Liver (tissue), 9 donors: ENCODE results near the gene CYB5R4. TPM values are rescaled to one million over a fixed set of nuclear protein-coding genes. Genes with fewer than 3 reads are reported as not detected.
"Not testable (repeated sequence)": the region's sequence is repeated elsewhere in the genome, so short reads cannot be mapped to it uniquely, and the experiment has no call there.

Experiments
- DNase-seq: peaks from one replicate; pipeline ENCODE4 v3.0.0-alpha.2; 2017; ENCODE audit warnings: low spot score
- H3K27ac ChIP-seq, 2 donors: one replicate each; pipeline ENCODE4 v1.7.0; 2013; ENCODE audit warnings: inconsistent platforms in 2 of 2, low read length in 2 of 2, control low read depth in 1 of 2, low read depth in 1 of 2, mild to moderate bottlenecking in 1 of 2
- H3K27me3 ChIP-seq, 4 donors: one replicate each; pipeline versions ENCODE4 v1.6.1 to v1.7.0; 2013; ENCODE audit warnings: low read length in 3 of 4, inconsistent platforms in 1 of 4, mild to moderate bottlenecking in 1 of 4, moderate library complexity in 1 of 4; ENCODE audit not compliant: control insufficient read depth in 4 of 4, insufficient read depth in 4 of 4
- H3K36me3 ChIP-seq, 4 donors: one replicate each; pipeline versions ENCODE4 v1.6.1 to v1.7.0; 2013; ENCODE audit warnings: low read length in 3 of 4, mild to moderate bottlenecking in 3 of 4, low read depth in 1 of 4, moderate library complexity in 1 of 4; ENCODE audit not compliant: control insufficient read depth in 4 of 4, insufficient read depth in 3 of 4
- H3K4me1 ChIP-seq, 4 donors: one replicate each; pipeline versions ENCODE4 v1.6.1 to v1.7.0; 2013; ENCODE audit warnings: low read length in 3 of 4, mild to moderate bottlenecking in 3 of 4, moderate library complexity in 1 of 4; ENCODE audit not compliant: control insufficient read depth in 4 of 4, insufficient read depth in 4 of 4
- H3K4me3 ChIP-seq, 3 donors: one replicate each; pipeline versions ENCODE4 v1.6.1 to v1.7.0; 2013; ENCODE audit warnings: low read length in 3 of 3, control low read depth in 1 of 3, low read depth in 1 of 3, mild to moderate bottlenecking in 1 of 3
- H3K9ac ChIP-seq, 2 donors: one replicate each; pipeline ENCODE4 v1.7.0; 2013; ENCODE audit warnings: low read length in 2 of 2, mild to moderate bottlenecking in 2 of 2, moderate library complexity in 2 of 2, control low read depth in 1 of 2, low read depth in 1 of 2
- H3K9me3 ChIP-seq, 4 donors: one replicate each; pipeline versions ENCODE4 v1.6.1 to v1.7.0; 2013; ENCODE audit warnings: low read length in 3 of 4; ENCODE audit not compliant: control insufficient read depth in 4 of 4
- EGR1 ChIP-seq, 2 donors: IDR thresholded peaks; 2 replicates each; pipeline ENCODE4 v1.6.1; 2016 to 2018; ENCODE audit warnings: antibody characterized with exemption in 2 of 2, low read depth in 2 of 2
- FOXA1 ChIP-seq: IDR thresholded peaks from 2 replicates; pipeline ENCODE4 v1.6.1; 2016; ENCODE audit warnings: antibody characterized with exemption
- FOXA2 ChIP-seq: IDR thresholded peaks from 2 replicates; pipeline ENCODE4 v1.6.1; 2016; ENCODE audit warnings: antibody characterized with exemption
- GABPA ChIP-seq, 2 donors: IDR thresholded peaks in 1 of 2; conservative IDR thresholded peaks in 1 of 2; 2 replicates each; pipeline ENCODE4 v1.6.1; 2016; ENCODE audit warnings: antibody characterized with exemption in 2 of 2, mild to moderate bottlenecking in 1 of 2, moderate library complexity in 1 of 2
- HNF4A ChIP-seq, 2 donors: conservative IDR thresholded peaks; 2 replicates each; pipeline ENCODE4 v1.6.1; 2016; ENCODE audit warnings: antibody characterized with exemption in 2 of 2, mild to moderate bottlenecking in 2 of 2
- HNF4G ChIP-seq: IDR thresholded peaks from 2 replicates; pipeline ENCODE4 v1.6.1; 2016; ENCODE audit warnings: antibody characterized with exemption
- JUND ChIP-seq, 2 donors: IDR thresholded peaks; 2 replicates each; pipeline ENCODE4 v1.6.1; 2016; ENCODE audit warnings: antibody characterized with exemption in 2 of 2
- NR2F2 ChIP-seq: IDR thresholded peaks from 2 replicates; pipeline ENCODE4 v1.6.1; 2016; ENCODE audit warnings: antibody characterized with exemption
- RAD21 ChIP-seq, 2 donors: IDR thresholded peaks; 2 replicates each; pipeline ENCODE4 v1.6.1; 2016; ENCODE audit warnings: antibody characterized with exemption in 2 of 2, mild to moderate bottlenecking in 2 of 2
- REST ChIP-seq: IDR thresholded peaks from 2 replicates; pipeline ENCODE4 v1.6.1; 2016; ENCODE audit warnings: antibody characterized with exemption, mild to moderate bottlenecking
- RXRA ChIP-seq, 2 donors: IDR thresholded peaks; 2 replicates each; pipeline ENCODE4 v1.6.1; 2017 to 2018; ENCODE audit warnings: antibody characterized with exemption in 2 of 2, mild to moderate bottlenecking in 1 of 2
- SP1 ChIP-seq: IDR thresholded peaks from 2 replicates; pipeline ENCODE4 v1.6.1; 2018; ENCODE audit warnings: antibody characterized with exemption, mild to moderate bottlenecking
- TAF1 ChIP-seq: conservative IDR thresholded peaks from 2 replicates; pipeline ENCODE4 v1.6.1; 2016; ENCODE audit warnings: antibody characterized with exemption, mild to moderate bottlenecking
- YY1 ChIP-seq: IDR thresholded peaks from 2 replicates; pipeline ENCODE4 v1.6.1; 2016; ENCODE audit warnings: antibody characterized with exemption, mild to moderate bottlenecking
- ZBTB33 ChIP-seq: IDR thresholded peaks from 2 replicates; pipeline ENCODE4 v1.6.1; 2016; ENCODE audit warnings: antibody characterized with exemption
- WGBS: extraction: QIAGEN DNeasy Blood & Tissue Kit; methylation state at CpG from one replicate; pipeline ENCODE4 v1.1.7; 2013; 5-methylcytosine and 5-hydroxymethylcytosine counted together
- polyA plus RNA-seq, 2 donors: library from polyadenylated mRNA; stranded (reverse) in 1 of 2; unstranded in 1 of 2; fragments of 200-250 nt in 1 of 2; fragments of >200 nt in 1 of 2; fragmentation: Nextera tagmentation in 1 of 2; extraction: Ambion mirVana in 1 of 2; gene quantifications; one replicate each; pipeline versions ENCODE4 v1.2.1 to v1.2.3, GENCODE V29; 2013 to 2015
- total RNA-seq, 2 donors: library from RNA; depleted of rRNA; stranded (reverse); fragments of >200 nt; gene quantifications; one replicate each; pipeline ENCODE4 v1.2.3, GENCODE V29; 2014
- TF ChIP-seq, protein P1 (sequence below): IDR thresholded peaks from 2 replicates; pipeline ENCODE4 v1.6.1; 2016; ENCODE audit warnings: antibody characterized with exemption
- TF ChIP-seq, protein P2 (sequence below): IDR thresholded peaks from 2 replicates; pipeline ENCODE4 v1.6.1; 2016; ENCODE audit warnings: antibody characterized with exemption
- TF ChIP-seq, protein P3 (sequence below): fragments of 150-350 bp; IDR thresholded peaks from 2 replicates; pipeline ENCODE4 v1.5.1; 2017; ENCODE audit warnings: improper control_type of control experiment, low read depth, low read length; ENCODE audit not compliant: missing input control
- donor health status: healthy.
- donor health status: healthy.
- donor health status: healthy.
- donor health status: healthy.
- donor health status: healthy.

CYB5R4 gene
- total and polyA plus RNA-seq, 4 donors: 3.4 to 7.8 (median 5.4) TPM

DNA sequence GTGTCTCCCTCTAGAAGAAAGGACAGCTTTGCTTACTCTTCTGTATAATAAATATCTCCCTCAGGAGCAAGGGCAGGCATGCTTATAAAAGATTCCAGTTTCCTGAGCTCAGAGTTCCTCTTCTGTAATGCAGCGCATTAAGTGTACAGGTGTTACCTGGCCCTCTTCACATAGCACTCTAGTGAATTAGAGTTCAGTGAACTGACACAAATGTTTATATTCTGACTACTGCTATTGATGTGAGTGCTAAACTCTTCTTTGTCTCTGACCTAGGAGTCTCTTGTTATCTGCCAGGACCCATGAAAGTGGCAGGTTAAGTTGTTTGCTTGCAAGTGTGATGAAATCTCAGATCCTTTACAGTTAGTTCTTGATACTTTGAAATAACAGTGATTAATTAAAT lies 33.5 kb downstream of the CYB5R4 start:
- no peaks in the 10 kb centered on the region for H3K9me3 ChIP-seq
- no peak overlapping the region for H3K4me3 ChIP-seq
- no peak overlapping the region for H3K9ac ChIP-seq
- H3K27ac ChIP-seq: no peak overlapping the region
- no peaks in the 10 kb centered on the region for H3K27me3 ChIP-seq
- TF ChIP-seq, protein P1, sequence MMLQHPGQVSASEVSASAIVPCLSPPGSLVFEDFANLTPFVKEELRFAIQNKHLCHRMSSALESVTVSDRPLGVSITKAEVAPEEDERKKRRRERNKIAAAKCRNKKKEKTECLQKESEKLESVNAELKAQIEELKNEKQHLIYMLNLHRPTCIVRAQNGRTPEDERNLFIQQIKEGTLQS: no peak
- TF ChIP-seq YY1 (no peak), ZBTB33 (no peak), SP1 (no peak), RAD21 (IDR thresholded peaks at IDR 0.05) (no peak), RXRA (IDR thresholded peaks at IDR 0.05) (no peak), FOXA2 (no peak), REST (no peak), TAF1 (no peak), EGR1 (IDR thresholded peaks at IDR 0.05; ENCODE audit: low read depth in 2 of 2) (no peak), GABPA (IDR thresholded peaks at IDR 0.05 in 1 of 2, conservative IDR thresholded peaks at IDR 0.05 in 1 of 2) (no peak), JUND (IDR thresholded peaks at IDR 0.05) (no peak), HNF4G (no peak), HNF4A (conservative IDR thresholded peaks at IDR 0.05) (no peak), NR2F2 (no peak), FOXA1 (no peak)
- TF ChIP-seq, protein P2, sequence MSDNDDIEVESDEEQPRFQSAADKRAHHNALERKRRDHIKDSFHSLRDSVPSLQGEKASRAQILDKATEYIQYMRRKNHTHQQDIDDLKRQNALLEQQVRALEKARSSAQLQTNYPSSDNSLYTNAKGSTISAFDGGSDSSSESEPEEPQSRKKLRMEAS: no peak
- TF ChIP-seq, protein P3, sequence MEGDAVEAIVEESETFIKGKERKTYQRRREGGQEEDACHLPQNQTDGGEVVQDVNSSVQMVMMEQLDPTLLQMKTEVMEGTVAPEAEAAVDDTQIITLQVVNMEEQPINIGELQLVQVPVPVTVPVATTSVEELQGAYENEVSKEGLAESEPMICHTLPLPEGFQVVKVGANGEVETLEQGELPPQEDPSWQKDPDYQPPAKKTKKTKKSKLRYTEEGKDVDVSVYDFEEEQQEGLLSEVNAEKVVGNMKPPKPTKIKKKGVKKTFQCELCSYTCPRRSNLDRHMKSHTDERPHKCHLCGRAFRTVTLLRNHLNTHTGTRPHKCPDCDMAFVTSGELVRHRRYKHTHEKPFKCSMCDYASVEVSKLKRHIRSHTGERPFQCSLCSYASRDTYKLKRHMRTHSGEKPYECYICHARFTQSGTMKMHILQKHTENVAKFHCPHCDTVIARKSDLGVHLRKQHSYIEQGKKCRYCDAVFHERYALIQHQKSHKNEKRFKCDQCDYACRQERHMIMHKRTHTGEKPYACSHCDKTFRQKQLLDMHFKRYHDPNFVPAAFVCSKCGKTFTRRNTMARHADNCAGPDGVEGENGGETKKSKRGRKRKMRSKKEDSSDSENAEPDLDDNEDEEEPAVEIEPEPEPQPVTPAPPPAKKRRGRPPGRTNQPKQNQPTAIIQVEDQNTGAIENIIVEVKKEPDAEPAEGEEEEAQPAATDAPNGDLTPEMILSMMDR: no peak
- H3K4me1 ChIP-seq: no peaks in the 10 kb centered on the region
- no peak for DNase-seq
- WGBS: 96% methylated on average over 1 of the region's 1 CpG
- H3K36me3 ChIP-seq: no peaks in the 10 kb centered on the region

- DNase-seq, H3K4me1 ChIP-seq: not testable (repeated sequence)
- WGBS: no CpG with 5 or more reads among the region's 2 CpGs
These were observed 37.6 kb downstream of the CYB5R4 start for GRCh38 chr6:83897094-83897493.

More at GRCh38 chr6:83897094-83897493, 37.6 kb downstream of the CYB5R4 start:
- H3K36me3 ChIP-seq, H3K9me3 ChIP-seq, H3K27me3 ChIP-seq, H3K27ac ChIP-seq, H3K4me3 ChIP-seq, H3K9ac ChIP-seq: not testable (repeated sequence)
